K562 (cell line): ENCODE data around the gene AKT1. TPM values are rescaled to one million over a fixed set of nuclear protein-coding genes. Genes with fewer than 3 reads are reported as not detected.

Experiments
- AFF4 ChIP-seq: sonication (generic); formaldehyde crosslinking; IDR thresholded peaks from 2 replicates; pipeline ENCODE4 v1.8.0; 2023; ENCODE audit warnings: mild to moderate bottlenecking, missing genetic modification reagents
- ATF1 ChIP-seq, 2 experiments: fragments of 450-650 bp in 1 of 2; IDR thresholded peaks; 2 replicates each; pipeline ENCODE4 v1.6.1; 2016; ENCODE audit warnings: missing compliant biosample characterization in 1 of 2, missing genetic modification characterization in 1 of 2
- BHLHE40 ChIP-seq: IDR thresholded peaks from 2 replicates; pipeline ENCODE4 v1.6.1; 2011; ENCODE audit warnings: low read length, improper control_type of control experiment
- CC2D1A ChIP-seq: fragments of 450-650 bp; IDR thresholded peaks from 2 replicates; pipeline ENCODE4 v1.6.1; 2017; ENCODE audit warnings: mild to moderate bottlenecking
- CCAR2 ChIP-seq: fragments of 200-400 bp; formaldehyde crosslinking; IDR thresholded peaks from 2 replicates; pipeline ENCODE4 v1.6.1; 2017; ENCODE audit warnings: mild to moderate bottlenecking, low read depth, low read length
- CREB1 ChIP-seq, 2 experiments: sonication (generic) in 1 of 2; formaldehyde crosslinking in 1 of 2; IDR thresholded peaks; 2 replicates each; pipeline versions ENCODE4 v1.6.1 to v1.8.0; 2012 to 2022; ENCODE audit warnings: inconsistent platforms in 1 of 2, mild to moderate bottlenecking in 1 of 2, missing genetic modification reagents in 1 of 2, moderate library complexity in 1 of 2
- CREM ChIP-seq: IDR thresholded peaks from 2 replicates; pipeline ENCODE4 v1.6.1; 2014; ENCODE audit warnings: antibody characterized with exemption, low read depth
- DACH1 ChIP-seq: fragments of 450-650 bp; IDR thresholded peaks from 2 replicates; pipeline ENCODE4 v1.6.1; 2018; ENCODE audit not compliant: partially characterized antibody
- ESRRA ChIP-seq: fragments of 450-650 bp; IDR thresholded peaks from 2 replicates; pipeline ENCODE4 v1.6.1; 2014; ENCODE audit warnings: low read depth, mild to moderate bottlenecking, moderate library complexity, borderline replicate concordance
- KAT8 ChIP-seq: fragments of 450-650 bp; IDR thresholded peaks from 2 replicates; pipeline ENCODE4 v1.6.1; 2016; ENCODE audit warnings: low read depth, mild to moderate bottlenecking
- MCM5 ChIP-seq: fragments of 450-650 bp; IDR thresholded peaks from 2 replicates; pipeline ENCODE4 v1.6.1; 2016; ENCODE audit warnings: low read depth
- MEF2A ChIP-seq: IDR thresholded peaks from 2 replicates; pipeline ENCODE4 v1.6.1; 2011; ENCODE audit warnings: low read depth, mild to moderate bottlenecking, low read length, moderate library complexity; ENCODE audit not compliant: control insufficient read depth
- NEUROD1 ChIP-seq: fragments of 150-350 bp; IDR thresholded peaks from 2 replicates; pipeline ENCODE4 v1.6.1; 2014; ENCODE audit warnings: borderline replicate concordance, low read length, low read depth; ENCODE audit not compliant: partially characterized antibody
- NRF1 ChIP-seq, 2 experiments: fragments of 450-650 bp; IDR thresholded peaks in 1 of 2; conservative IDR thresholded peaks in 1 of 2; 2 replicates each; pipeline ENCODE4 v1.6.1; 2014; ENCODE audit warnings: mild to moderate bottlenecking in 2 of 2
- PREB ChIP-seq: sonication (generic); formaldehyde crosslinking; IDR thresholded peaks from 2 replicates; pipeline ENCODE4 v1.8.1; 2023; ENCODE audit warnings: mild to moderate bottlenecking, missing genetic modification reagents
- RBBP5 ChIP-seq: fragments of 200-600 bp; sonication (generic); IDR thresholded peaks from 2 replicates; pipeline ENCODE4 v1.6.1; 2012; ENCODE audit warnings: borderline replicate concordance, mild to moderate bottlenecking, low read length, control low read depth, inconsistent platforms; ENCODE audit not compliant: insufficient read depth, poor library complexity, severe bottlenecking
- U2AF1 ChIP-seq: fragments of 200-400 bp; formaldehyde crosslinking; optimal IDR thresholded peaks from 2 replicates; pipeline ENCODE3; 2017; ENCODE audit warnings: mild to moderate bottlenecking, low read depth, low read length, moderate library complexity
- ZBTB49 ChIP-seq: sonication (generic); formaldehyde crosslinking; IDR thresholded peaks from 2 replicates; pipeline ENCODE4 v1.8.0; 2022; ENCODE audit warnings: missing genetic modification reagents, mild to moderate bottlenecking, borderline replicate concordance
- ZNF551 ChIP-seq: fragments of 250-450 bp; sonication (Bioruptor Pico); IDR thresholded peaks from 2 replicates; pipeline ENCODE4 v1.5.0; 2021; ENCODE audit warnings: mild to moderate bottlenecking, moderate library complexity
- ZNF707 ChIP-seq: fragments of 250-450 bp; sonication (Bioruptor Pico); conservative IDR thresholded peaks from 2 replicates; pipeline ENCODE4 v1.8.0; 2022; ENCODE audit warnings: inconsistent platforms, mild to moderate bottlenecking, moderate library complexity
- ZNF766 ChIP-seq: fragments of 200-800 bp; sonication (Bioruptor generic); conservative IDR thresholded peaks from 2 replicates; pipeline ENCODE4 v1.6.1; 2016; ENCODE audit warnings: missing genetic modification characterization, missing compliant biosample characterization
- polyA plus RNA-seq, 8 experiments: library from polyadenylated mRNA; depleted of rRNA in 4 of 8; stranded (reverse) in 5 of 8; unstranded in 3 of 8; fragments of >200 nt; fragmentation: Nextera tagmentation in 2 of 8; fragmentation: Illumina TruSeq in 1 of 8; extraction: Ambion mirVana in 2 of 8; extraction: Trizol in 1 of 8; gene quantifications; 2 replicates each; pipeline versions ENCODE4 v1.2.1 to v1.2.3, GENCODE V29; 2011 to 2014; ENCODE audit warnings: inconsistent platforms in 1 of 8, missing spikeins in 1 of 8
- total RNA-seq, 7 experiments: library from RNA; depleted of rRNA in 6 of 7; stranded (reverse); fragments of >200 nt in 6 of 7; fragmentation: Illumina TruSeq in 2 of 7; extraction: Trizol in 2 of 7; gene quantifications; 2 replicates each; pipeline versions ENCODE4 v1.2.1 to v1.2.3, GENCODE V29; 2011 to 2021; ENCODE audit warnings: low replicate concordance in 1 of 7

Gene AKT1
- total and polyA plus RNA-seq, 9 of the 15 experiments (the other 6 are each of a cell fraction or from before 2014, with no cell fraction given) = 0.49 to 132 (median 75.1) TPM

GRCh38 chr14:104794099-104794498 lies 1.4 kb downstream of the AKT1 start (continued):
- TF ChIP-seq ZBTB49 (CRISPR knock-in tag) (no peak), ZNF551 (CRISPR knock-in tag) (no peak), CC2D1A (no peak), MEF2A (no peak), KAT8 (no peak), ZNF766 (CRISPR knock-in tag) (no peak), AFF4 (no peak), CCAR2 (no peak), BHLHE40 (0 out of 2 replicates have a peak, but pooled peaks have one; percentile 10), ZNF707 (CRISPR knock-in tag) (no peak), CREM (0 out of 2 replicates have a peak, but pooled peaks have one; percentile 17), NRF1 (conservative IDR thresholded peaks at IDR 0.05 in 1 of 2, IDR thresholded peaks at IDR 0.05 in 1 of 2) (peak; percentile 53 to 66), RBBP5 (peak; percentile 13), U2AF1 (no peak), CREB1 (IDR thresholded peaks at IDR 0.05) (peak; percentile 23; the same call in 1 of the 2 replicates), CREB1 (CRISPR knock-in tag; IDR thresholded peaks at IDR 0.05) (no peak), NEUROD1 (no peak), PREB (CRISPR knock-in tag) (no peak), DACH1 (no peak), MCM5 (no peak), ATF1 (CRISPR knock-in tag; IDR thresholded peaks at IDR 0.05) (no peak), ATF1 (tag; IDR thresholded peaks at IDR 0.05) (peak; percentile 38; the same call in 1 of the 2 replicates), ESRRA (no peak)
